GM21786 (cell line): ENCODE data around the gene CCDC88C.

Source experiments
- ATAC-seq: cut with Tn5 transposase; IDR thresholded peaks from one replicate; pipeline ENCODE4 v1.9.1; 2021; ENCODE audit not compliant: unreplicated experiment

CCDC88C gene

GRCh38 chr14:91365552-91365951 lies 52.1 kb downstream of the CCDC88C start:
- ATAC-seq, result no peak

GRCh38 chr14:91364524-91365270 lies 52.9 kb downstream of the CCDC88C start:
- ATAC-seq, result no peak

- ATAC-seq, result peak; percentile 53
These were observed 53.7 kb downstream of the CCDC88C start for GRCh38 chr14:91363776-91364523.

- ATAC-seq, result no peak
These were observed 56.3 kb downstream of the CCDC88C start for GRCh38 chr14:91361233-91361811.

GRCh38 chr14:91360490-91361232 lies 57.0 kb downstream of the CCDC88C start:
- ATAC-seq, result no peak

- ATAC-seq, result no peak
These were observed 58.9 kb downstream of the CCDC88C start for GRCh38 chr14:91358654-91359220.

- ATAC-seq, result no peak
These were observed 59.6 kb downstream of the CCDC88C start for GRCh38 chr14:91358025-91358319.

GRCh38 chr14:91357272-91358024 lies 60.2 kb downstream of the CCDC88C start:
- no peak for ATAC-seq

- peak; percentile 33 for ATAC-seq
These were observed 61.3 kb downstream of the CCDC88C start for GRCh38 chr14:91356181-91356763.

GRCh38 chr14:91354979-91355685 lies 62.5 kb downstream of the CCDC88C start:
- ATAC-seq, result no peak

GRCh38 chr14:91354221-91354916 lies 63.3 kb downstream of the CCDC88C start:
- no peak for ATAC-seq

- no peak for ATAC-seq
These were observed 64.6 kb downstream of the CCDC88C start for GRCh38 chr14:91352728-91353692.

- ATAC-seq, result no peak
These were observed 65.6 kb downstream of the CCDC88C start for GRCh38 chr14:91352053-91352452.

GRCh38 chr14:91351512-91351862 lies 66.1 kb downstream of the CCDC88C start:
- no peak for ATAC-seq

- ATAC-seq, result peak; percentile 53
These were observed 66.7 kb downstream of the CCDC88C start for GRCh38 chr14:91350813-91351511.

GRCh38 chr14:91350483-91350812 lies 67.2 kb downstream of the CCDC88C start:
- peak; percentile 5 for ATAC-seq

GRCh38 chr14:91349481-91350074 lies 68.0 kb downstream of the CCDC88C start:
- ATAC-seq, result peak; percentile 60
